Measurements from ENCODE around the gene PNISR. TPM values are rescaled to one million over a fixed set of nuclear protein-coding genes. Genes with fewer than 3 reads are reported as not detected.
A peak's percentile ranks its signal among the peaks of the same experiment; 100 is the strongest.

Gene PNISR
- total and polyA plus RNA-seq, 2 donors (not counting 1 experiment from before 2014, with no cell fraction given): 27.7 to 99.1 TPM

DNA sequence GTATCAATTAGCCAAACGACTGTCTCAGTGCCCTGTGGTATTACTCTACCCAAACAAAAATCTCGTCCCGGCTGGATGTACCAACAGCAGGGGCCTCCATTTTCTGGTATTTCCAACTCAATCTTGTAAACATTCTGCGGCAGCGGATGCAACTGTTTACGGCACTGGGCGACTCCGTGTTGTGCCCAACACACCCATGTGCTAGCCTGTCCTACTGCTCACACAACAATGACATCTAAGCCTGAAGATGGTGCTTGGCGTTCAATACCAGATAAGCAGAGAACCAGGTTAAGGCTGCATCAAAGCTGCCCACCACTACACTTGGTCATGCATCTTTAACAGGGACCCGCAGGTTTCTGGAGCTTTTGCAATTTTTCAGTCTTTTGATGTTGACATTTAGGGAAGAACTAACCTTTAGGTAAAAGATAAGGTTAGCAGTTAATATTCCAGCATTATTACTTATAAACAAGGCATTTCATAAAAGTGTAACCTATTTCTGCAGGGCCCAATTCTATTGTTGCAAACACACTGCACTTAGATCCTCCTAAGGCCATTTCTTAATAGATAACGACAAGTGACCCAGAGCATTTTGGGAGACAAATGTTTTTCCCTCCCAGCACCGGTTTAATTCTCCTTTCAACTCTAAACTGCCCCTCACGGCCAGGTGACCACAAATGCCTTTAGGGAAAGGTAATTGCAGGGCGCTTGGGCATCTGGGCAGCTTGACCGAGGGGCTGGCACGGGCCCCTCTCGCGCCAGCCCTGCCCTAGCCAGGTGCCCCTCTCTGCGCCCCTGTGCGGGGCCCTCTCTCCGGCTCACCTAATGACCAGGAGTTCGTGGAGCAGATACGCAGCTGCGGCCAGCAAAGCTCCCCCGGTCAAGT, 76.6 kb downstream of the PNISR start:
- Histone ChIP-seq H3K27ac (ENCODE audit: insufficient read depth, low read length) (no peak overlapping the region), H3K79me2 (ENCODE audit: control insufficient read depth, insufficient read depth, low read length) (no peaks in the 10 kb centered on the region), H2AFZ (ENCODE audit: low read length) (peak overlapping the region; percentile 9), H3K4me2 (ENCODE audit: extremely low read depth, insufficient read depth, low read length) (peak overlapping the region; percentile 85), H3K27me3 (ENCODE audit: control insufficient read depth, insufficient read depth, low read length) (peaks cover 2% of the 10 kb centered on the region), H4K20me1 (ENCODE audit: control insufficient read depth, extremely low read depth, insufficient read depth, low read length) (no peaks in the 10 kb centered on the region), H3K9me3 (ENCODE audit: control insufficient read depth, insufficient read depth, low read depth, low read length) (no peaks in the 10 kb centered on the region), H3K9ac (ENCODE audit: insufficient read depth, low read length) (no peak overlapping the region), H3K4me1 (ENCODE audit: control insufficient read depth, extremely low read depth, insufficient read depth, low read length) (no peaks in the 10 kb centered on the region), H3K36me3 (ENCODE audit: control insufficient read depth, insufficient read depth, low read length) (no peaks in the 10 kb centered on the region), H3K4me3 (replicated peaks in 1 of 4; ENCODE audit: control extremely low read depth in 1 of 4, insufficient read depth in 1 of 4, low read depth in 3 of 4, low read length in 4 of 4) (peak overlapping the region; percentile 18 to 67 (median 56))
- DNase-seq (ENCODE audit: low read depth in 2 of 2): no peak
- TF ChIP-seq, protein P1, sequence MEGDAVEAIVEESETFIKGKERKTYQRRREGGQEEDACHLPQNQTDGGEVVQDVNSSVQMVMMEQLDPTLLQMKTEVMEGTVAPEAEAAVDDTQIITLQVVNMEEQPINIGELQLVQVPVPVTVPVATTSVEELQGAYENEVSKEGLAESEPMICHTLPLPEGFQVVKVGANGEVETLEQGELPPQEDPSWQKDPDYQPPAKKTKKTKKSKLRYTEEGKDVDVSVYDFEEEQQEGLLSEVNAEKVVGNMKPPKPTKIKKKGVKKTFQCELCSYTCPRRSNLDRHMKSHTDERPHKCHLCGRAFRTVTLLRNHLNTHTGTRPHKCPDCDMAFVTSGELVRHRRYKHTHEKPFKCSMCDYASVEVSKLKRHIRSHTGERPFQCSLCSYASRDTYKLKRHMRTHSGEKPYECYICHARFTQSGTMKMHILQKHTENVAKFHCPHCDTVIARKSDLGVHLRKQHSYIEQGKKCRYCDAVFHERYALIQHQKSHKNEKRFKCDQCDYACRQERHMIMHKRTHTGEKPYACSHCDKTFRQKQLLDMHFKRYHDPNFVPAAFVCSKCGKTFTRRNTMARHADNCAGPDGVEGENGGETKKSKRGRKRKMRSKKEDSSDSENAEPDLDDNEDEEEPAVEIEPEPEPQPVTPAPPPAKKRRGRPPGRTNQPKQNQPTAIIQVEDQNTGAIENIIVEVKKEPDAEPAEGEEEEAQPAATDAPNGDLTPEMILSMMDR (conservative IDR thresholded peaks at IDR 0.05 in 1 of 2, IDR thresholded peaks at IDR 0.05 in 1 of 2; ENCODE audit: low read depth in 1 of 2, low read length in 2 of 2): no peak
- TF ChIP-seq EZH2 (IDR thresholded peaks at IDR 0.05; ENCODE audit: low read length, missing control alignments): no peak

Other genes starting within 250 kb of the PNISR start
- 0.17 and 0.51 TPM in 2 replicates for gene FAXC, start 75.6 kb downstream of the PNISR start, total RNA-seq
- gene FAXC, start 75.6 kb downstream of the PNISR start, polyA plus RNA-seq: 2.7 and 3.1 TPM in 2 replicates
- 4.6 and 5.3 TPM in 2 replicates for gene COQ3, start 31.1 kb downstream of the PNISR start, total RNA-seq
- gene COQ3, start 31.1 kb downstream of the PNISR start, polyA plus RNA-seq: 13.3 and 16.5 TPM in 2 replicates
- gene USP45, start 90.1 kb upstream of the PNISR start, total RNA-seq: 17.8 and 23.4 TPM in 2 replicates
- gene USP45, start 90.1 kb upstream of the PNISR start, polyA plus RNA-seq: 8.4 and 10.5 TPM in 2 replicates
- gene CCNC, start 143.4 kb upstream of the PNISR start, total RNA-seq: 50.0 and 57.0 TPM in 2 replicates
- gene CCNC, start 143.4 kb upstream of the PNISR start, polyA plus RNA-seq: 39.9 and 57.2 TPM in 2 replicates
- not detected in 2 replicates for gene PRDM13, start 181.5 kb upstream of the PNISR start, total RNA-seq
- gene PRDM13, start 181.5 kb upstream of the PNISR start, polyA plus RNA-seq: not detected in 2 replicates